Testis (tissue), 3 donors: ENCODE measurements around the gene PLAAT3. TPM values are rescaled to one million over a fixed set of nuclear protein-coding genes. Genes with fewer than 3 reads are reported as not detected.

Source experiments
- DNase-seq: peaks from one replicate; pipeline ENCODE4 v3.0.0-alpha.2; 2019
- H3K27ac ChIP-seq, 2 donors: fragments of 200-600 bp; sonication (generic); one replicate each; pipeline ENCODE4 v1.5.1; 2019
- H3K27me3 ChIP-seq: fragments of 200-600 bp; sonication (generic); one replicate; pipeline ENCODE4 v1.5.1; 2019
- H3K36me3 ChIP-seq: fragments of 200-600 bp; sonication (generic); one replicate; pipeline ENCODE4 v1.5.1; 2017; ENCODE audit warnings: low read depth; ENCODE audit errors: missing control alignments
- H3K4me1 ChIP-seq: fragments of 200-600 bp; sonication (generic); one replicate; pipeline ENCODE4 v1.5.1; 2019
- H3K4me3 ChIP-seq, 2 donors: fragments of 200-600 bp; sonication (generic); one replicate each; pipeline ENCODE4 v1.5.1; 2017 to 2019
- H3K9me3 ChIP-seq: fragments of 200-600 bp; sonication (generic); one replicate; pipeline ENCODE4 v1.5.1; 2017
- POLR2A ChIP-seq: fragments of 450-650 bp; IDR thresholded peaks from one replicate; pipeline ENCODE4 v1.6.1; 2017; ENCODE audit warnings: antibody characterized with exemption, mild to moderate bottlenecking, moderate library complexity
- WGBS, 2 donors: methylation state at CpG; one replicate each; pipeline ENCODE4 v1.1.5; 2018; 5-methylcytosine and 5-hydroxymethylcytosine counted together
- intact Hi-C: fragments of 100-400 bp; cut with DNase I; formaldehyde crosslinking; loops from one replicate; pipeline ENCODE4 v1.15.1; 2023; ENCODE audit warnings: low total_unique reads
- polyA plus RNA-seq: library from polyadenylated mRNA; stranded (reverse); fragments of 350-450 nt; fragmentation: Illumina TruSeq; extraction: RNeasy Lipid Tissue Mini Kit (QIAGEN cat#74804); gene quantifications from one replicate; pipeline ENCODE4 v1.2.3, GENCODE V29; 2014; ENCODE audit warnings: low read depth, low replicate concordance; ENCODE audit not compliant: insufficient read depth
- total RNA-seq, 2 donors: library from RNA; depleted of rRNA; stranded (reverse); fragments of >200 nt; gene quantifications; one replicate each; pipeline ENCODE4 v1.2.3, GENCODE V29; 2016
- TF ChIP-seq, protein P1 (sequence below), 3 experiments: fragments of 450-650 bp in 2 of 3; fragments of 200-600 bp in 1 of 3; sonication (generic) in 1 of 3; IDR thresholded peaks; one replicate each; pipeline ENCODE4 v1.5.1; 2016 to 2019; ENCODE audit warnings: antibody characterized with exemption in 3 of 3, mild to moderate bottlenecking in 2 of 3, moderate library complexity in 1 of 3

The PLAAT3 gene
- total and polyA plus RNA-seq, 3 donors from 2014 or later, result 136 to 301 (median 147) TPM

DNA sequence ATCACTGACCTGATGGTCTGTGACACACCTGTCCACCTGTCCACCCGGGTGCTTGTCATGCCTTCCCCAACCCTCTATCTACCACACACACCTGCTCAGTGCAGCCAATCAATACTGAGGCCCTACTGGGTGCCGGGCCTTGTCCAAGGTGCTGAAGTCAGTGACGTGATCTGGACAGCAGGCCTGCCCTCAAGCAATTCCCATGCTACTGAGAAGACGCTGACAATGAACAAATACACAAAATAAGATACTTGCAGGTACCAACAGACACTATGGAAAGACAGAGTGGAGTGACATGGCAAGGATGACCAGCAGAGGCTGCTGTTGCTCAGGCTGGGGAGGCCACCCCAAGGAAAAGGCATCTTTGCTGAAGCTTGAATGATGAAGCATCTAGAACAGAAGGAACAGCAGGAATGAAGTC, 21.2 kb downstream of the PLAAT3 start:
- H3K4me3 ChIP-seq, result no peak overlapping the region
- TF ChIP-seq POLR2A, result no peak
- TF ChIP-seq, protein P1, sequence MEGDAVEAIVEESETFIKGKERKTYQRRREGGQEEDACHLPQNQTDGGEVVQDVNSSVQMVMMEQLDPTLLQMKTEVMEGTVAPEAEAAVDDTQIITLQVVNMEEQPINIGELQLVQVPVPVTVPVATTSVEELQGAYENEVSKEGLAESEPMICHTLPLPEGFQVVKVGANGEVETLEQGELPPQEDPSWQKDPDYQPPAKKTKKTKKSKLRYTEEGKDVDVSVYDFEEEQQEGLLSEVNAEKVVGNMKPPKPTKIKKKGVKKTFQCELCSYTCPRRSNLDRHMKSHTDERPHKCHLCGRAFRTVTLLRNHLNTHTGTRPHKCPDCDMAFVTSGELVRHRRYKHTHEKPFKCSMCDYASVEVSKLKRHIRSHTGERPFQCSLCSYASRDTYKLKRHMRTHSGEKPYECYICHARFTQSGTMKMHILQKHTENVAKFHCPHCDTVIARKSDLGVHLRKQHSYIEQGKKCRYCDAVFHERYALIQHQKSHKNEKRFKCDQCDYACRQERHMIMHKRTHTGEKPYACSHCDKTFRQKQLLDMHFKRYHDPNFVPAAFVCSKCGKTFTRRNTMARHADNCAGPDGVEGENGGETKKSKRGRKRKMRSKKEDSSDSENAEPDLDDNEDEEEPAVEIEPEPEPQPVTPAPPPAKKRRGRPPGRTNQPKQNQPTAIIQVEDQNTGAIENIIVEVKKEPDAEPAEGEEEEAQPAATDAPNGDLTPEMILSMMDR (IDR thresholded peaks at IDR 0.05), result peak in 2 of 3 experiments; percentile 25 to 41
- 76 to 87% methylated on average over 4 of the region's 4 CpGs for WGBS, 2 donors
- no peaks in the 10 kb centered on the region for H3K36me3 ChIP-seq
- H3K9me3 ChIP-seq, result no peaks in the 10 kb centered on the region
- DNase-seq, result peak; percentile 15
- no peaks in the 10 kb centered on the region for H3K4me1 ChIP-seq
- H3K27me3 ChIP-seq, result no peaks in the 10 kb centered on the region
- intact Hi-C loops, result no loop called here
- H3K27ac ChIP-seq, result no peak overlapping the region

DNA sequence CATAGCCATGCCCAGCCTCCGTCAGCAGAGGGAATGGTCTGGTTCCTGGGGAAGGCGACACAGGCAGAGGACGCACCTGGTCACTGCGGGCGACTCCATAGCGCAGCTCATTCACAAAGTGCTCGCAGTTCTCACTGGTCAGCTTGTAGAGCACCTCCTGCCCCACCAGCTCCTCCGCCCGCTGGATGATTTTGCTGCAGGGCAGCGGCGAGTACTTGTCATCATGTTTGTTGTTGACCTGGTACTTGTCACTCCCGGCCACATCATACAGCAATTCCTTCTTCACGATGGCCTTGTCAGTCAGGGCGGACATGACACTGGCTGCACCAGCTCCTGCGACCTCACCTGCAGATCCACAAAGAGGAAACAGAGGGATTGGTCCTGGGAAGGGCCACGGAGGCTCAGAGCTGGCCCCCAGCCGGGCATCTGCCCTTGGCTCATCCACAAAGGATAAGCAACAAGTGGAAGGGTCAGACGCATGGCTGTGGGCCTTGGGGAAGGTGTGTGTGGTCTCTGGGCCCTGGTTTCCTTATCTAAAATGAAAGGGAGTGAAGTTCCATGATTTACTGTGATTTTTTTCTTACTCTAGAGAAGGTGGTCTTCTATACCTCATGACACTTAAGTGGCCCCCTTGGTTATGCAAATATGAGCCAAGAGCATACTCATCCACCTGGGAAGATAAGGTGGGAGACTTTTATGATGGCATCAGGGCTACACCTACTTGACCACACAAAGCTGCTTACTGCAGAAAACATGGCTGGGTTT, 24.0 kb downstream of the PLAAT3 start:
- peak; percentile 12 for DNase-seq
- Histone ChIP-seq H3K4me1 (no peaks in the 10 kb centered on the region), H3K9me3 (no peaks in the 10 kb centered on the region), H3K4me3 (no peak overlapping the region), H3K27me3 (no peaks in the 10 kb centered on the region), H3K36me3 (no peaks in the 10 kb centered on the region), H3K27ac (no peak overlapping the region)
- 91 to 95% methylated on average over 18 of the region's 18 CpGs for WGBS, 2 donors
- intact Hi-C loops, result no loop called here
- TF ChIP-seq, protein P1 (IDR thresholded peaks at IDR 0.05), result no peak
- no peak for TF ChIP-seq POLR2A

DNA sequence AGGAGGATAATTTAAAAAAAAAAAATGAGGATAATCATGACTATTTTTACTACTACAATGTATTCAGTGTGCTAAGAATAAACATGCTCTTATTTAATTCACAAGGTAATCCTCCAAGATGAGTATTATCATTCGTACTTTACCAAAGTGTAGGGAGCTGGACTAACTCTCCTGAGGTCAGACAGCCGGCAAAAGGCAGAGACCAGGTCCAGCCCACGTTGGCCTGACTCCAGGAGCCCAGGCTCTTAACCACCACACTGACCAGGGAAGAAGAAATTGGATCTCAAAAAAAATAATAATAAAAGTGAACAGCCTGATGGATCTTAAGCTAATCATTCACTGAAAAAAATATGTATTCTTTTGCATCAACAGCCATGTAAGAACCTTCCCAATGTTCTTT, 25.2 kb downstream of the PLAAT3 start:
- WGBS, 2 donors, result 50 to 52% methylated on average over 3 of the region's 3 CpGs
- peak; percentile 41 for DNase-seq
- no peak overlapping the region for H3K4me3 ChIP-seq
- H3K27me3 ChIP-seq, result no peaks in the 10 kb centered on the region
- intact Hi-C loops, result no loop called here
- H3K9me3 ChIP-seq, result no peaks in the 10 kb centered on the region
- no peak overlapping the region for H3K27ac ChIP-seq
- no peaks in the 10 kb centered on the region for H3K36me3 ChIP-seq
- peaks cover 1% of the 10 kb centered on the region for H3K4me1 ChIP-seq
- TF ChIP-seq, protein P1 (IDR thresholded peaks at IDR 0.05), result no peak
- TF ChIP-seq POLR2A, result no peak

DNA sequence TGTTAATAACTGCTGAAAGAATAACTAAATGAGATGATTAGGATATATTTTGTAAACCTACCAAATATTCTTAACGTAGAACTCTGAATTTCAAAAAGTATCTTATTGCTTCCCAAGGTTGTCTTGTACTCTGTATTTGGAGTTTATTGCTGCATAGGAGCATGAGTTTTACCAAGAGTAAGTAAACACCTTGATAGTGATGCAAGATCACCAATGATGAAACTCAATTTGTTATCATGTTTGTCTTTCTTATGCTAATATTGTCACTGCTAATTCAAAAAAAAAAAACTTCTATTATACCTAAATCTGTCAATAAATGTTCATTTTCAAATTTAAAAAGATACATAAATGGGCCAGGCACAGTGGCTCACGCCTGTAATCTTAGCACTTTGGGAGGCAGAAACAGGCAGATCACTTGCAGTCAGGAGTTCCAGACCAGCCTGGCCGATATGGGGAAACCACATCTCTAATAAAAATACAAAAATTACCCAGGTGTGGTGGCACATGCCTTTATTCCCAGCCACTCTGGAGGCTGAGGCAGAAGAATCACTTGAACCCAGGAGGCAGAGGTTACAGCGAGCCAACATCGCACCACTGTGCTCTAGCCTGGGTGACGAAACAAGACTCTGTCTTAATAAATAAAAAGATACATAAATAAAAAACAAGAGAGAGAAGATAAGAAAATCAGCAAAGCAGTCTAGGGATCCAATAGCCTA, 27.6 kb downstream of the PLAAT3 start:
- H3K36me3 ChIP-seq, result no peaks in the 10 kb centered on the region
- H3K27me3 ChIP-seq, result no peaks in the 10 kb centered on the region
- no peak overlapping the region for H3K4me3 ChIP-seq
- H3K9me3 ChIP-seq, result no peaks in the 10 kb centered on the region
- TF ChIP-seq, protein P1 (IDR thresholded peaks at IDR 0.05), result no peak
- no peak for TF ChIP-seq POLR2A
- peak; percentile 8 for DNase-seq
- no peak overlapping the region for H3K27ac ChIP-seq
- intact Hi-C loops, result no loop called here
- WGBS, 2 donors, result 76 to 84% methylated on average over 6 of the region's 6 CpGs
- peaks cover 7% of the 10 kb centered on the region for H3K4me1 ChIP-seq
